Prostate gland (tissue), 2 donors: ENCODE results near the gene SWAP70. TPM values are rescaled to one million over a fixed set of nuclear protein-coding genes. Genes with fewer than 3 reads are reported as not detected.

Experiments used
- DNase-seq: peaks from one replicate; pipeline ENCODE4 v3.0.0-alpha.2; 2019; ENCODE audit warnings: low spot score
- H3K27ac ChIP-seq, 2 donors: fragments of 200-600 bp; sonication (generic); 2 replicates each; pipeline ENCODE4 v1.5.1; 2017 to 2019
- H3K27me3 ChIP-seq: fragments of 200-600 bp; sonication (generic); replicated peaks from 2 replicates; pipeline ENCODE4 v1.5.1; 2019; ENCODE audit not compliant: insufficient read depth
- H3K36me3 ChIP-seq, 2 donors: fragments of 200-600 bp; sonication (generic); 1 replicate in 1 of 2; 2 replicates in 1 of 2; pipeline versions ENCODE4 v1.5.1 to v1.8.1; 2017 to 2019
- H3K4me1 ChIP-seq: fragments of 200-600 bp; sonication (generic); replicated peaks from 2 replicates; pipeline ENCODE4 v1.5.1; 2019
- H3K4me3 ChIP-seq, 2 donors: fragments of 200-600 bp; sonication (generic); 2 replicates each; pipeline ENCODE4 v1.5.1; 2017 to 2019
- H3K9me3 ChIP-seq: fragments of 200-600 bp; sonication (generic); 2 replicates; pipeline ENCODE4 v1.5.1; 2017
- CTCF ChIP-seq, 4 experiments: fragments of 200-600 bp in 2 of 4; fragments of 450-650 bp in 2 of 4; sonication (generic) in 2 of 4; IDR thresholded peaks; 1 replicate in 3 of 4; 2 replicates in 1 of 4; pipeline ENCODE4 v1.5.1; 2016 to 2019; ENCODE audit warnings: antibody characterized with exemption in 4 of 4, mild to moderate bottlenecking in 2 of 4, moderate library complexity in 2 of 4
- POLR2A ChIP-seq: fragments of 450-650 bp; IDR thresholded peaks from one replicate; pipeline ENCODE4 v1.6.1; 2016; ENCODE audit warnings: antibody characterized with exemption, mild to moderate bottlenecking
- POLR2AphosphoS5 ChIP-seq: sonication (generic); formaldehyde crosslinking; IDR thresholded peaks from one replicate; pipeline ENCODE4 v1.6.1; 2017; ENCODE audit warnings: antibody characterized with exemption
- WGBS: methylation state at CpG from one replicate; pipeline ENCODE4 v1.1.5; 2018; 5-methylcytosine and 5-hydroxymethylcytosine counted together
- intact Hi-C: fragments of 100-400 bp; cut with DNase I; formaldehyde crosslinking; loops from one replicate; pipeline ENCODE4 v1.14.2; 2022
- total RNA-seq, 2 donors: library from RNA; depleted of rRNA; stranded (reverse); fragments of >200 nt; gene quantifications; one replicate each; pipeline ENCODE4 v1.1.0, GENCODE V29; 2016

The SWAP70 gene
- total RNA-seq, 2 donors from 2014 or later = 20.8 to 25.2 TPM

DNA sequence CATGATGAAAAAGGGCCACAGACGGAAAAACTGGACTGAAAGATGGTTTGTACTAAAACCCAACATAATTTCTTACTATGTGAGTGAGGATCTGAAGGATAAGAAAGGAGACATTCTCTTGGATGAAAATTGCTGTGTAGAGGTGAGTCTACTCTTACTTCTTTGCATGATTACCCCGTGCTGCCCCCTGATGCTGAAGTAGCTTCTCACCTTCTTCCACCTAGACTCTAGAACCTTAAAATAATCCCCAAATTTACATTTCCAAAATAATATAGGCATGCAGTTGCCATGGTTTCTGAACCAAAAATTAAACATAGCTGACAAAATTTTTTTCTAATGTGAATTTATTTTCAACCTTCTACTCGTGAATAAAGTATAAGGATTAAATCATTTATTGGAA is 64.2 kb downstream of the SWAP70 start:
- H3K9me3 ChIP-seq = no peaks in the 10 kb centered on the region
- H3K27ac ChIP-seq = no peak overlapping the region
- H3K4me1 ChIP-seq = no peaks in the 10 kb centered on the region
- H3K27me3 ChIP-seq = no peaks in the 10 kb centered on the region
- 79% methylated on average over 3 of the region's 3 CpGs for WGBS
- intact Hi-C loops = no loop called here
- no peaks in the 10 kb centered on the region for H3K36me3 ChIP-seq
- no peak overlapping the region for H3K4me3 ChIP-seq
- TF ChIP-seq POLR2A = no peak
- no peak for TF ChIP-seq POLR2AphosphoS5
- no peak for TF ChIP-seq CTCF (IDR thresholded peaks at IDR 0.05)
- DNase-seq = no peak

DNA sequence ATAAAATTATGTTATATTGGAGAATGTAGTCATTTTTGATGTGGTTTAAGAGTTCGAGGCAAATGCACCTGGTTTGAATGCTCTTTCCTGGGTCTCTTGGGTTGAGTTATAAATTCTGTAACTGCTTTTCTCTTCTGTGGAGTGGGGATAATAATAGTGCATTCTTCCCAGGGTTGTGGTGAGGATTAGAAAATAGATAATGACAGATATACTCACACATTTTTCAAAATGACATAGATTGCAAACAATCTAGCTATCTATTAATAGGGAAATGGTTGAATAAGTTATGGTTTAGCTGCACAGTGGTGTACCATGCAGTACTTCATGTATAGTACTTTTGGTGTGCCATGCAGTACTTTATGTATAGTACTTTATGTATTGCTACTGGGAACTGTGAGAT is 67.4 kb downstream of the SWAP70 start:
- intact Hi-C loops = no loop called here
- no peak for DNase-seq
- no peak overlapping the region for H3K4me3 ChIP-seq
- H3K4me1 ChIP-seq = no peaks in the 10 kb centered on the region
- H3K9me3 ChIP-seq = no peaks in the 10 kb centered on the region
- WGBS = 88% methylated on average over 1 of the region's 1 CpG
- no peak overlapping the region for H3K27ac ChIP-seq
- H3K36me3 ChIP-seq = no peaks in the 10 kb centered on the region
- no peaks in the 10 kb centered on the region for H3K27me3 ChIP-seq
- TF ChIP-seq POLR2AphosphoS5 = no peak
- TF ChIP-seq POLR2A = no peak
- TF ChIP-seq CTCF (IDR thresholded peaks at IDR 0.05) = no peak

DNA sequence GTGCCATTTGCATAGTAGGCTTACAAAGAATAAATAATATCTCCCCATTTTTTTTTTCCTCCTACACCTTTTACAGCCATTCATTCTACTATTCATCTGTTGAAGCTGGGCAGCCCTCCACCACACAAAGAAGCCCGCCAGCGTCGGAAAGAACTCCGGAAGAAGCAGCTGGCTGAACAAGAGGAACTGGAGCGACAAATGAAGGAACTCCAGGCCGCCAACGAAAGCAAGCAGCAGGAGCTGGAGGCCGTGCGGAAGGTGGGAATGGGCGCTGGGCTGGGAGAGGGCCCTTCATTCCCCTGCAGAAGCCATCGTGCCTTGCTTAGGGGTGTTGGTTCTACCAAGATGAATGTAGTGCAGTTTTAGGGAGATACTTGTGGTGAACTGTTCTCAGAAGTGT is 68.6 kb downstream of the SWAP70 start:
- intact Hi-C loops = no loop called here
- Histone ChIP-seq H3K27ac (no peak overlapping the region), H3K27me3 (no peaks in the 10 kb centered on the region), H3K4me3 (no peak overlapping the region), H3K9me3 (no peaks in the 10 kb centered on the region), H3K4me1 (no peaks in the 10 kb centered on the region), H3K36me3 (no peaks in the 10 kb centered on the region)
- TF ChIP-seq POLR2AphosphoS5 (no peak), CTCF (IDR thresholded peaks at IDR 0.05) (no peak), POLR2A (no peak)
- DNase-seq = no peak
- WGBS = 84% methylated on average over 11 of the region's 11 CpGs

DNA sequence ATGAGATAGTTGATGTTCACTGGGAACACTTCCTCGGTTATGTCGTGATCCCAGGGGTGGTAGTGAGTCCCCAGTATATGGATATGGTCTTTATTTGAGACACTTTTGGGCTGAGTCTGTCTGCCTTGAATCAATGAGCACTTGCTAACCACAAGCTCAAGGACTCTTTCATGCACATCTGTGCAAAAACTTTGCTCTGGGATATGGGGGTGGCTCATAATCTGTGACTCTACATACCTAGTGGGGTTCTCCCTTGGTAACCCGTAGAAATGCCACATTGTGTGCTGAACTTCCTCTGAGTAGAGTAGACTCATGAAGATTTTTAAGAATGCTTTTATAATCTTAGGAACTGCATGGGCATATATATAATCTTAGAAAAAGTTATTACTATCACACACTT is 69.3 kb downstream of the SWAP70 start:
- no peak for DNase-seq
- H3K9me3 ChIP-seq = no peaks in the 10 kb centered on the region
- no peaks in the 10 kb centered on the region for H3K36me3 ChIP-seq
- WGBS = 95% methylated on average over 3 of the region's 3 CpGs
- TF ChIP-seq POLR2A = no peak
- TF ChIP-seq CTCF (IDR thresholded peaks at IDR 0.05) = no peak
- no peak for TF ChIP-seq POLR2AphosphoS5
- H3K4me3 ChIP-seq = no peak overlapping the region
- no peak overlapping the region for H3K27ac ChIP-seq
- no peaks in the 10 kb centered on the region for H3K27me3 ChIP-seq
- H3K4me1 ChIP-seq = no peaks in the 10 kb centered on the region
- intact Hi-C loops = no loop called here

- TF ChIP-seq POLR2AphosphoS5 = no peak
- no peak for TF ChIP-seq POLR2A
- TF ChIP-seq CTCF (IDR thresholded peaks at IDR 0.05) = no peak
- H3K4me3 ChIP-seq = no peak overlapping the region
- 98% methylated on average over 3 of the region's 3 CpGs for WGBS
- intact Hi-C loops = no loop called here
- no peaks in the 10 kb centered on the region for H3K4me1 ChIP-seq
- no peak for DNase-seq
- H3K27me3 ChIP-seq = no peaks in the 10 kb centered on the region
- no peak overlapping the region for H3K27ac ChIP-seq
- no peaks in the 10 kb centered on the region for H3K9me3 ChIP-seq
- H3K36me3 ChIP-seq = no peaks in the 10 kb centered on the region
Measured at GRCh38 chr11:9735236-9735635, 71.4 kb downstream of the SWAP70 start.
